GM19397 (cell line): Measurements from ENCODE around the gene OSBPL8.
"Not testable (repeated sequence)": the region's sequence is repeated elsewhere in the genome, so short reads cannot be mapped to it uniquely, and the experiment has no call there.

Experiments used
- ATAC-seq: cut with Tn5 transposase; IDR thresholded peaks from one replicate; pipeline ENCODE4 v1.9.1; 2021; ENCODE audit warnings: mild to moderate bottlenecking, moderate library complexity; ENCODE audit not compliant: unreplicated experiment

OSBPL8 gene

GRCh38 chr12:76368230-76368629, 191.3 kb downstream of the OSBPL8 start:
- no peak for ATAC-seq

GRCh38 chr12:76366163-76366562, 193.4 kb downstream of the OSBPL8 start:
- no peak for ATAC-seq

- not testable (repeated sequence) for ATAC-seq
Measured at GRCh38 chr12:76364131-76364530, 195.4 kb downstream of the OSBPL8 start.

GRCh38 chr12:76360316-76360715, 199.3 kb downstream of the OSBPL8 start:
- no peak for ATAC-seq

- ATAC-seq: no peak
Measured at GRCh38 chr12:76356071-76356470, 203.5 kb downstream of the OSBPL8 start.

- peak; percentile 98 for ATAC-seq
Measured at GRCh38 chr12:76348079-76348901, 211.3 kb downstream of the OSBPL8 start, which contains the start of gene BBS10. Gene BBS10, minus strand, starts transcription at chr12:76348415. Its CDS starts 57 bp downstream, at chr12:76348358.

GRCh38 chr12:76346798-76347420, 212.7 kb downstream of the OSBPL8 start:
- ATAC-seq: no peak

- no peak for ATAC-seq
Measured at GRCh38 chr12:76346236-76346635, 213.3 kb downstream of the OSBPL8 start.

GRCh38 chr12:76345569-76345968, 214.0 kb downstream of the OSBPL8 start:
- no peak for ATAC-seq

- ATAC-seq: no peak
Measured at GRCh38 chr12:76341436-76342030, 218.0 kb downstream of the OSBPL8 start.

- ATAC-seq: no peak
Measured at GRCh38 chr12:76340680-76341435, 218.7 kb downstream of the OSBPL8 start.

- no peak for ATAC-seq
Measured at GRCh38 chr12:76337583-76337982, 222.0 kb downstream of the OSBPL8 start.

- no peak for ATAC-seq
Measured at GRCh38 chr12:76332606-76333005, 227.0 kb downstream of the OSBPL8 start.

- ATAC-seq: no peak
Measured at GRCh38 chr12:76329606-76330005, 230.0 kb downstream of the OSBPL8 start.

GRCh38 chr12:76329159-76329558, 230.4 kb downstream of the OSBPL8 start:
- ATAC-seq: no peak

- not testable (repeated sequence) for ATAC-seq
Measured at GRCh38 chr12:76319595-76320319, 239.8 kb downstream of the OSBPL8 start.

- ATAC-seq: no peak
Measured at GRCh38 chr12:76318773-76319594, 240.6 kb downstream of the OSBPL8 start.

- ATAC-seq: no peak
Measured at GRCh38 chr12:76317976-76318375, 241.6 kb downstream of the OSBPL8 start.

- ATAC-seq: no peak
Measured at GRCh38 chr12:76316468-76316867, 243.1 kb downstream of the OSBPL8 start.

GRCh38 chr12:76313299-76313698, 246.3 kb downstream of the OSBPL8 start:
- ATAC-seq: no peak
